ENCODE results near the gene BTBD16. TPM values are rescaled to one million over a fixed set of nuclear protein-coding genes. Genes with fewer than 3 reads are reported as not detected.

Gene BTBD16
- total RNA-seq, 1 experiment from 2014 or later: not detected

- DNase-seq (ENCODE audit: low spot score): no peak
These were observed 23.7 kb downstream of the BTBD16 start for GRCh38 chr10:122294511-122295450.

GRCh38 chr10:122295451-122295809 is 24.3 kb downstream of the BTBD16 start:
- no peak for DNase-seq (ENCODE audit: low spot score)

GRCh38 chr10:122296363-122297120 is 25.4 kb downstream of the BTBD16 start:
- DNase-seq (ENCODE audit: low spot score): no peak

GRCh38 chr10:122297583-122297982 is 26.5 kb downstream of the BTBD16 start:
- DNase-seq (ENCODE audit: low spot score): no peak

GRCh38 chr10:122298206-122298597 is 27.1 kb downstream of the BTBD16 start:
- DNase-seq (ENCODE audit: low spot score): no peak

GRCh38 chr10:122298598-122299301 is 27.7 kb downstream of the BTBD16 start:
- DNase-seq (ENCODE audit: low spot score): peak; percentile 78

DNA sequence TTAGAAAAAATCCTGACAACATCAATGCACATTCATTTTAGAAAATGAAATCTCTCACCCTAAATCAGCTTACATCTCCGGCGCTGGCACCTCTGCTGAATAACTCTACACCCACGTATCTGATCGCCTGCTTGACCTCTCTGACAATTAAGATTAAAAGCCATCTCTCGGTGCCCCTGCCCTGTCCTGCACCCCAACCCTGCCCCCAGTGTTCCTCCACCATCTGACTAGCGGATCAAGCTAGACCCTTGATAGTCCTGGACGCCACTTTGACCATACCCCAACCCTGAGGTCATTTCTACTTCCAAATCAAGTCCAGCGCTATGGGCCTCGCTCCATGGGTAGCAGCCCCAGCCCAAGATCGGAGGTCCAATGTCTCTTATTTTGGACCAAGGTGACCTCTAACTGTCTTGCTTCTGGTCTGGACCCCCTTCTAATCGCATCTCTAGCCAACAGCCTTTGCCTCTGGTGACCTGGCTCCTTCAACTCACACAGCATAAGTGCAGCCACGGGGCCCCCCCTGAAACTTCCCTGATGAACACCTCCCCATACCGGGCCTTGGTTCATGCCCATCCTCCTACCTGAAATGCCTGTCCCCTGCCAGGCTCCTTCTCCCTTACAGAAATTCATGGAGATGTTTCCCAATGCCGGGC is 28.5 kb downstream of the BTBD16 start:
- DNase-seq (ENCODE audit: low spot score): no peak

GRCh38 chr10:122301055-122301810 is 30.1 kb downstream of the BTBD16 start:
- DNase-seq (ENCODE audit: low spot score): peak; percentile 96

GRCh38 chr10:122301811-122302115 is 30.7 kb downstream of the BTBD16 start:
- no peak for DNase-seq (ENCODE audit: low spot score)

DNA sequence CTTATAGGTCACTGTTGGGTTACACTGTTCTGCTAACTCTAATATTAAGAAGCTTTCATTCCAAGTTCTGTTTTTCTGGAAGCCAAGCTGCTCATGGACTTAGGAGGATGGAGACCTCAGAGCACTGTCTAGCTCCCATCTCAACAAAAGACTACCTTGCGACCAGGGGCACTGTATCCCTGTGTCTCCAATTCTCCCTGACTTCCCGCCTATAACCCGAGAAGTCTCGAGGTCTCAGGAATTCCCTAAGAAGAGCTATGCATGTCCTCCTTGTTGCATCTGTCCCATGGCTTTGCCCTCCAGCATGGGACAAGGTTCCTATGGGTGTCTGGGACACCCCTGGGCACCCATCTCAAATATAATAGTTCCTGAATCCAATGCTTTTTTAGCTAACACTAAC is 31.2 kb downstream of the BTBD16 start:
- no peak for DNase-seq (ENCODE audit: low spot score)

DNA sequence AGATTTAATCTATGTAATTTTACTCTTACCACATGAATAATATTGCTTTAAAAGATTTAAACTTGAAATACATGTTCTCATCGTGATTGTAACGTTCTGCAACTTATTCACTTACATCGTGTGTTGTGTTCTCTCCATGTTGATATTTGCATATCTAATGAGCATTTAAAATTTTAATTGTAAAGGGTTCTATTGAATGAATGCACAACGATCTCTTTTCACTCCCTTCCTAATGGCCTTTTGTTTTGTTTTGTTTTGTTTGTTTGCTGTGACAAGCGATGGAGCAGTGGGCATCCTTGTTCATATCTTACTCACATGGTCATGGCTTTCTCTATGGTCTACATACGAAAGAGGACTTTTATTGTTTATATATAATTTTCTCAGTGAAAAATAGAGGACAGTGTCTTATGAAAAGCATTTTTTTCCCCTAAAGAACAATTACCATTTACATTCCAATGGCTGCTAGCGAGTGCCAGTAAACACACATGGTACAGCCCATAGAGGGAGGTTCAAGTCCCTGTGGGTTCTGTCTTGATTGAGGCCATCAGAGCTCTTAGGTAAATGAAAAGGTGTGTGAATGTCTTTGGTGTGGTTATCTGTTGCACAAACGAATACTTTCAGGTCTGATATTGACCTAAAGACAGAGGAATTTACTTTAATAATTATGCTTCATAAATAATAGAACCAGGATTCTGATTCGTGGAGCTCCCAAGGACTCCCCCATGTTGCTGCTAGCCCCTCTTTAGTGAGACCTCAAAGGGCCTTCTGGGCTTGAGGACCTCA is 32.4 kb downstream of the BTBD16 start:
- no peak for DNase-seq (ENCODE audit: low spot score)

DNA sequence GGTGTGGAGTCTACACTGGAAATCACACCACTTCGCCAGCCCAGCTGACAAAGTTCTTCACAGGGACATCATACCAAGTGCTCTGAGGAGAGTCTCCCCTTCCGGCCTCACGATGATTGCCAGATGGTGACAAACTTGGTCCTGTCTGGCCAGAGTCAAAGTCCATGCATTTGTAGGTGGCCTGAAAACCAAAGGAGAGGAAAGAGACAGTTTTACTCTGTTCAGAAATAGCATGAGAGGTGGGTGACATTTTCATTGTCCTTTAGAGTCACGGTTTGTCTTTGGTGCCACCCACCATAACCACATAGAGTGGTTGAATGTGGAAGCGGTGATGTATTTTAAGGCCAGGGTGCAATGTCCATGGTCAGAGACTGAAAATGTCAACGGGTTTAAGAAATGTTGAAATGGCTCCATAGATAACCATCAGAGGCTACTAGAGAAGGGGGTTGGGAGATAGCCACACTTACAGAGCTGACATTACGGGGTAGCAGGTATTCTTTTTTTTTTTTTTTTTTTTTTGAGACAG is 33.0 kb downstream of the BTBD16 start:
- DNase-seq (ENCODE audit: low spot score): no peak

DNA sequence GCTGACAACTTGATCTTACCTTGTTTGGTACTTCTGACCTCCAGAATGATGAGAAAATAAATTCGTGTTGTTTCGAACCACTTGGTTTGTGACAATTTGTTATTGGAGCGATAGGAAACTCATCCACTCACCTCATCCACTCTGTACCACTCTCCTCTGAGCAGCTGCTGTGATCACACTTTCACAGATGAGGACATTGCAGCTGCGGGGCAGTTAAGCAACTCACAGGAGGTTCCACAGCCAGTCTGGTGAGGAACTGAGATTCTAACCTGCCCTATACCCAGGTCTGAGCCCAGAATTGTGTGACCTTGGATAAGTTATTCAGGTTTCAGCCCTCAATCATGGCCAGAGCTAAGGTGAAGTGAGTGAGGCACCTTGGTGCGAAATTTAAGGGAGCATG is 35.2 kb downstream of the BTBD16 start:
- no peak for DNase-seq (ENCODE audit: low spot score)

GRCh38 chr10:122306744-122307143 is 35.6 kb downstream of the BTBD16 start:
- DNase-seq (ENCODE audit: low spot score): no peak

- DNase-seq (ENCODE audit: low spot score): peak; percentile 96
These were observed 36.7 kb downstream of the BTBD16 start for GRCh38 chr10:122307669-122308416.

DNA sequence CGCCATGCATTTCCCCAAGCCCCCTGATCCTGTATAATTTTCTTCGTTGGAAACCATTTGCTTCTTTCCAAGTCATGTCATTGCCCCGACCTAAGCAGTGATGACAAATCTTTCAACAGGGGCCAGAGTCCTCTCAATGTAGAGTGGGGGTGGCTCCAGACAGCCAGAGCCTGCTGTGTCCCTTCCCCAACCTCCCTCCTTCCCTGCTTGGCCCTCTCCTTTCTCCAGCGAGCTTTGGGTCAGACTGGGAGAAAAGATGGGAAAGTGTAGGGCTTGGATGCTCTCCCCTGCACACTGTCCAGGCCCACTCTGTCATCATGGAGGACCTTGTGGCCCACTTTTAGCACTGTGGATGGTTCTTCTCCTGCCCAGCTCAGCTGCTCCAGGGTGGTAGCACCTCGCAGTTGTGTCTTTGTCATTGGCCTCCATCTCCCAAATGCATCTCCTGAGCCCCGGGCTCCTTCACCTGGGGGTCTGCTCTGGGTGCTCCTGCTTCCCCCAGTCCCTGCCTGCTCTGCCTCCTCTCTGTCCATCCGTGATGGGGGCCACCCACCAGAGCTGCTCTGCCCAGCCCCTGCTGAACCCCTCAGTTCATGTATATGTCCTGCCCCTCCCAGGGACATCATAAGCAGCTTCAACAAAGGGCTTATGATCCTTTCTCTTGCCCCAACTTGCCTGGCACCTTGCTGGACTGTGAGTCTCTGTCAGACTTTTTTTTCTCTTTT is 37.5 kb downstream of the BTBD16 start:
- no peak for DNase-seq (ENCODE audit: low spot score)

- DNase-seq (ENCODE audit: low spot score): no peak
These were observed 39.4 kb downstream of the BTBD16 start for GRCh38 chr10:122310311-122311050.

- DNase-seq (ENCODE audit: low spot score): no peak
These were observed 39.9 kb downstream of the BTBD16 start for GRCh38 chr10:122311051-122311410.
